Skeletal muscle tissue (tissue), 4 donors: ENCODE measurements around the gene INPP4B. TPM values are rescaled to one million over a fixed set of nuclear protein-coding genes. Genes with fewer than 3 reads are reported as not detected.

Experiments
- H3K27ac ChIP-seq: one replicate; pipeline ENCODE4 v1.7.0; 2013; ENCODE audit warnings: mild to moderate bottlenecking, low read depth, low read length, inconsistent platforms
- H3K27me3 ChIP-seq, 3 donors: one replicate each; pipeline ENCODE4 v1.7.0; 2013; ENCODE audit warnings: low read length in 3 of 3; ENCODE audit not compliant: control insufficient read depth in 3 of 3, insufficient read depth in 3 of 3
- H3K36me3 ChIP-seq, 3 donors: one replicate each; pipeline ENCODE4 v1.7.0; 2013; ENCODE audit warnings: low read length in 3 of 3; ENCODE audit not compliant: control insufficient read depth in 3 of 3, insufficient read depth in 3 of 3
- H3K4me1 ChIP-seq, 3 donors: one replicate each; pipeline ENCODE4 v1.7.0; 2013; ENCODE audit warnings: low read length in 3 of 3, mild to moderate bottlenecking in 3 of 3; ENCODE audit not compliant: control insufficient read depth in 3 of 3, insufficient read depth in 3 of 3
- H3K4me3 ChIP-seq, 3 donors: one replicate each; pipeline ENCODE4 v1.7.0; 2013; ENCODE audit warnings: low read length in 3 of 3
- H3K9ac ChIP-seq, 3 donors: one replicate each; pipeline ENCODE4 v1.7.0; 2013; ENCODE audit warnings: low read length in 3 of 3, mild to moderate bottlenecking in 3 of 3, moderate library complexity in 2 of 3, low read depth in 1 of 3
- H3K9me3 ChIP-seq, 3 donors: one replicate each; pipeline ENCODE4 v1.7.0; 2013; ENCODE audit warnings: low read length in 3 of 3; ENCODE audit not compliant: control insufficient read depth in 3 of 3
- total RNA-seq: library from RNA; depleted of rRNA; stranded (reverse); fragments of >200 nt; gene quantifications from one replicate; pipeline ENCODE4 v1.2.3, GENCODE V29; 2014
- donor health status: Osteomylitis.

Gene INPP4B
- total RNA-seq, 1 donor from 2014 or later = 52.7 TPM

DNA sequence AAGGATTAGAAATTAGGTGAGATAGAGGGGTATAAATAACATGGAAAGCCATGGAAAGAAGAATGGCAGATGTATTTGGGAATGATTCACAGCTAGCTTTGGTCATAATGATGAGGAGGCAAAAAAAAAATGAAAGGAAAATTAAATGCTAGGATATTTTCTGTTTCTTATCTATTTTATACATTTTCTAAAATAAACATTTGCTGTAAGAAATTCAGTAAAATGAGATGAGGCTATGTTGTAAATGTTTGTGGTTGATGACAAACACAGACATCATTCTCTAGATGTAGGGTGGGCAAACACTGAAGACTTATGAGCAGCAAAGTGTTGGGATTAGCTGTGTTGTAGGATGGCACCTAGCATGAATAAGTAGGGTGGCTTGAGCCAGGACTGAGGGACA is 802.6 kb downstream of the INPP4B start:
- no peaks in the 10 kb centered on the region for H3K4me1 ChIP-seq

DNA sequence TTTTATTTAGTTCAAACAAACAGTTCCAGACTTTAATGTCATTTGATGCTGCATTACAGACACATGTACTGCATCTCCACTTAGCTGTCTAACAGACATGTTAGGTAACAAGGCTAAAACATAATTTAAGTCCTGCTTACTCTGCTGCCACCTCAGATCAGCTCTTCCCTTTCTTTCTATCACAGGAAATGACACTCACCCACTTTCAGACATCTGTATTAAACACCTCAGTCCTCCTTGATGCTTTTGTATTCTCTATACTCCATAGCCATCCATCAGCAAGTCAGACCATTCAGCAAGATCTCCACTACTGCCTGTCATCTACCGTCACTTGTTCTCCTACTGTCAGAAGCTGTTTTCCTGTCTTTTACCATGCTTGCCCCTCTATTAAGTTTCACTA is 804.3 kb downstream of the INPP4B start:
- no peak overlapping the region for H3K4me3 ChIP-seq
- H3K4me1 ChIP-seq = no peaks in the 10 kb centered on the region
- no peaks in the 10 kb centered on the region for H3K9me3 ChIP-seq
- H3K27ac ChIP-seq = no peak overlapping the region
- H3K36me3 ChIP-seq = no peaks in the 10 kb centered on the region
- H3K27me3 ChIP-seq = no peaks in the 10 kb centered on the region
- H3K9ac ChIP-seq = no peak overlapping the region

More for the DNA sequence above, 802.6 kb downstream of the INPP4B start:
- no peak overlapping the region for H3K9ac ChIP-seq
- no peaks in the 10 kb centered on the region for H3K9me3 ChIP-seq
- H3K27ac ChIP-seq = no peak overlapping the region
- no peak overlapping the region for H3K4me3 ChIP-seq
- no peaks in the 10 kb centered on the region for H3K36me3 ChIP-seq
- H3K27me3 ChIP-seq = no peaks in the 10 kb centered on the region

- Histone ChIP-seq H3K4me3 (no peak overlapping the region), H3K36me3 (no peaks in the 10 kb centered on the region), H3K4me1 (no peaks in the 10 kb centered on the region), H3K27ac (no peak overlapping the region), H3K9ac (no peak overlapping the region), H3K27me3 (no peaks in the 10 kb centered on the region), H3K9me3 (no peaks in the 10 kb centered on the region)
Observed at GRCh38 chr4:142040043-142040442, 806.1 kb downstream of the INPP4B start.

- Histone ChIP-seq H3K27ac (no peak overlapping the region), H3K4me3 (no peak overlapping the region), H3K36me3 (no peaks in the 10 kb centered on the region), H3K9ac (no peak overlapping the region), H3K9me3 (no peaks in the 10 kb centered on the region), H3K4me1 (no peaks in the 10 kb centered on the region), H3K27me3 (no peaks in the 10 kb centered on the region)
Observed at GRCh38 chr4:142036795-142037583, 809.1 kb downstream of the INPP4B start.

DNA sequence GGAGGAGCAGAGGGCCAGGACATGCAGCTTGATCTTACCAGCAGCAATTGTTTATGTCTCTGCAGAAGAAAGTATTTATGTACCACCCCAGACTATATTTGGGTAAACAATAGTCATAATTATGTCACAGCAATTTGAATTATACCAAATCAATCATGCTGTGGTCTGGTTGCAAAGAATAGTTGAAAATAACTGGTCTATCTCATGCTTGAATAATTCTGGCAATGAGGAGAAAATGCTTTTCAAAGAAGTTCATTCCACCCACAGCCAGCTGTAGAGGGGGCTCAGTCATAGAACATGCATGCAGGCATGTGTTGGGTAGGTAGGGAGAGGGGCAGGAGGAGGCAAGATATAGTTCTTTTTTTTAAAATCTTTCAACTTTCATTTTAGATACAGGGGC is 810.5 kb downstream of the INPP4B start:
- H3K9ac ChIP-seq = no peak overlapping the region
- H3K36me3 ChIP-seq = no peaks in the 10 kb centered on the region
- H3K9me3 ChIP-seq = no peaks in the 10 kb centered on the region
- no peaks in the 10 kb centered on the region for H3K27me3 ChIP-seq
- H3K27ac ChIP-seq = no peak overlapping the region
- H3K4me1 ChIP-seq = no peaks in the 10 kb centered on the region
- H3K4me3 ChIP-seq = no peak overlapping the region

DNA sequence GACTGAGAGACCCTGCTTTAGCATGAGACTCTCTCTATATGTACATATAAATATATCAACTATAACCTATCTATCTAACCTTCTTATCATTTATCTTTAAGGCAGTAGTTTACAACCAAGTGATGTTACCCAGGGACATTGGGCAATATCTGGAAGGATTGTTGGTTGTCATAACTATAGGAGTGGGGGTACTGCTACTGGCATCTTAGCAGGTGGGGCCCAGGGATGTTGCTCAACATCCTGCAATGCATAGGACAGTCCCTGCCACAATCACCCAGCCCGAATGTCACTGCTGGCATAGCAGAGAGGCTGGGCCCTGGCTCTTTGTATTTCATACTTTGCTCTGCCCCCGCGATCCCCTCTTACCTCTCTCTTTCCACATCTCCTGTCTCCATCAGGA is 812.0 kb downstream of the INPP4B start:
- Histone ChIP-seq H3K9me3 (no peaks in the 10 kb centered on the region), H3K9ac (no peak overlapping the region), H3K36me3 (no peaks in the 10 kb centered on the region), H3K4me1 (no peaks in the 10 kb centered on the region), H3K27ac (no peak overlapping the region), H3K4me3 (no peak overlapping the region), H3K27me3 (no peaks in the 10 kb centered on the region)

- Histone ChIP-seq H3K4me1 (no peaks in the 10 kb centered on the region), H3K9me3 (no peaks in the 10 kb centered on the region), H3K4me3 (no peak overlapping the region), H3K9ac (no peak overlapping the region), H3K36me3 (no peaks in the 10 kb centered on the region), H3K27me3 (no peaks in the 10 kb centered on the region), H3K27ac (no peak overlapping the region)
Observed at GRCh38 chr4:142030010-142030409, 816.1 kb downstream of the INPP4B start.

GRCh38 chr4:142021761-142022160 is 824.3 kb downstream of the INPP4B start:
- H3K36me3 ChIP-seq = no peaks in the 10 kb centered on the region
- H3K4me3 ChIP-seq = no peak overlapping the region
- no peak overlapping the region for H3K27ac ChIP-seq
- H3K9ac ChIP-seq = no peak overlapping the region
- no peaks in the 10 kb centered on the region for H3K4me1 ChIP-seq
- H3K9me3 ChIP-seq = no peaks in the 10 kb centered on the region
- no peaks in the 10 kb centered on the region for H3K27me3 ChIP-seq

DNA sequence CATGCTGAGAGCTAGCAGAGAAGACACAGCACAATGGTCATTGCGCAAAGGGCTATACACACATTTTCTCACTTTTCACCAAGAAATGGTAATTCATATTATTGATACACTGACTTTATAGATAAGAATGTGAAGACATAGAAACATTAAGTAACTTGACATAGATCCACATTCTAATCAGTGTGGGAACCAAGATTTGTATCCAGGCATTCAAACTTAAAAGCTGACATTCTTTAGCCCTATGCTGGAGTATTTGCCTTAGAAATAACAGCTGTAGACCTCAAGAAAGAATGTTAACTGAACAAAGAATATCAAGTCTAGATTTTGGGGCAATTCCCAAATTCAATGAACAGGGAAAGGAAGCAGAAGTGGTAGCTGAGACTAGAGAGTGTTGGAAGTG is 824.9 kb downstream of the INPP4B start:
- no peaks in the 10 kb centered on the region for H3K9me3 ChIP-seq
- H3K4me3 ChIP-seq = no peak overlapping the region
- no peaks in the 10 kb centered on the region for H3K36me3 ChIP-seq
- H3K27ac ChIP-seq = no peak overlapping the region
- H3K9ac ChIP-seq = no peak overlapping the region
- no peaks in the 10 kb centered on the region for H3K27me3 ChIP-seq
- no peaks in the 10 kb centered on the region for H3K4me1 ChIP-seq

- H3K9ac ChIP-seq = no peak overlapping the region
- no peaks in the 10 kb centered on the region for H3K36me3 ChIP-seq
- no peak overlapping the region for H3K27ac ChIP-seq
- no peaks in the 10 kb centered on the region for H3K9me3 ChIP-seq
- H3K4me1 ChIP-seq = no peaks in the 10 kb centered on the region
- no peak overlapping the region for H3K4me3 ChIP-seq
- H3K27me3 ChIP-seq = no peaks in the 10 kb centered on the region
Observed at GRCh38 chr4:142016031-142016430, 830.1 kb downstream of the INPP4B start.
